HG02678 (cell line): Measurements from ENCODE around the gene FNDC10.

Source experiments
- ATAC-seq: cut with Tn5 transposase; IDR thresholded peaks from one replicate; pipeline ENCODE4 v1.9.1; 2021; ENCODE audit warnings: mild to moderate bottlenecking, moderate library complexity; ENCODE audit not compliant: unreplicated experiment

Gene FNDC10

DNA sequence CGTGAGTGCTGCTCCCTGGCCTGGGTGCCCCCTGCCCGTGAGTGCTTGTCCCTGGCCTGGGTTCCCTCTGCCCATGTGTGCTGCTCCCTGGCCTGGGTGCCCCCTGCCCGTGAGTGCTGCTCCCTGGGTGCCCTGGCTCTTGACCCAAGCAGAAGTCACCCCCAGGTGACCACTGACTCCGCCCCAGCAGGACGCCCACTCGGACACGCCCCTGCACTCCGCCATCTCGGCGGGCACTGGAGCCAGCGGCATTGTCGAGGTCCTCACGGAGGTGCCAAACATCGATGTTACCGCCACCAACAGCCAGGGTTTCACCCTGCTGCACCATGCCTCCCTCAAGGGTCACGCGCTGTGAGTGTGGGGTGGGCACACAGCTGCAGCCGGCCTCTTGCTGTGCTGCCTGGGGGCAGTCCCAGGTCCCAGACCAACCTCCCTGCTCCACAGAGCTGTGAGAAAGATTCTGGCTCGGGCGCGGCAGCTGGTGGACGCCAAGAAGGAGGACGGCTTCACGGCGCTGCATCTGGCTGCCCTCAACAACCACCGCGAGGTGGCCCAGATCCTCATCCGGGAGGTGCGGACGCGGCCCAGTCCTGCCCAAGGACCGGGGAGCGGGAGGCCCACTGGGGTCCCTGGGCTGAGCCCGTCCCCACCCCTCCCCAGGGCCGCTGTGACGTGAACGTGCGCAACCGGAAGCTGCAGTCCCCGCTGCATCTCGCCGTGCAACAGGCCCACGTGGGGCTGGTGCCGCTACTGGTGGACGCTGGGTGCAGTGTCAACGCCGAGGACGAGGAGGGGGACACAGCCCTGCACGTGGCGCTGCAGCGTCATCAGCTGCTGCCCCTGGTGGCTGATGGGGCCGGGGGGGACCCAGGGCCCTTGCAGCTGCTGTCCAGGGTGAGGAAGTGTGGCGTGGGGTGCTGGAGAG, 28.2 kb upstream of the FNDC10 start:
- ATAC-seq, result no peak

DNA sequence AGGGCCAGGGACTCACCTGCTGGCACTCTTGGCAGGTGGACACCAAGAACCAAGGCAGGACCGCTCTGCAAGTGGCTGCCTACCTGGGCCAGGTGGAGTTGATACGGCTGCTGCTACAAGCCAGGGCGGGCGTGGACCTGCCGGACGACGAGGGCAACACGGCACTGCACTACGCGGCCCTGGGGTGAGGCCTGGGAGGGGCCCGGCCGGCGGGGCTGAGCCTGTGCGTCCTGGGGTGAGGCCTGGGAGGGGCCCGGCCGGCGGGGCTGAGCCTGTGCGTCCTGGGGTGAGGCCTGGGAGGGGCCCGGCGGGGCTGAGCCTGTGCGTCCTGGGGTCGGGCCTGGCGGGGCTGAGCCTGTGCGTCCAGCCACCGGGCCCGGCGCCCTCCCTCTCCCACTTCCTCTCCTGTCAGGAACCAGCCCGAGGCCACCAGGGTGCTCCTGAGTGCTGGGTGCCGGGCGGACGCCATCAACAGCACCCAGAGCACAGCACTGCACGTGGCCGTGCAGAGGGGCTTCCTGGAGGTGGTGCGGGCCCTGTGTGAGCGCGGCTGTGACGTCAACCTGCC, 27.4 kb upstream of the FNDC10 start:
- no peak for ATAC-seq

DNA sequence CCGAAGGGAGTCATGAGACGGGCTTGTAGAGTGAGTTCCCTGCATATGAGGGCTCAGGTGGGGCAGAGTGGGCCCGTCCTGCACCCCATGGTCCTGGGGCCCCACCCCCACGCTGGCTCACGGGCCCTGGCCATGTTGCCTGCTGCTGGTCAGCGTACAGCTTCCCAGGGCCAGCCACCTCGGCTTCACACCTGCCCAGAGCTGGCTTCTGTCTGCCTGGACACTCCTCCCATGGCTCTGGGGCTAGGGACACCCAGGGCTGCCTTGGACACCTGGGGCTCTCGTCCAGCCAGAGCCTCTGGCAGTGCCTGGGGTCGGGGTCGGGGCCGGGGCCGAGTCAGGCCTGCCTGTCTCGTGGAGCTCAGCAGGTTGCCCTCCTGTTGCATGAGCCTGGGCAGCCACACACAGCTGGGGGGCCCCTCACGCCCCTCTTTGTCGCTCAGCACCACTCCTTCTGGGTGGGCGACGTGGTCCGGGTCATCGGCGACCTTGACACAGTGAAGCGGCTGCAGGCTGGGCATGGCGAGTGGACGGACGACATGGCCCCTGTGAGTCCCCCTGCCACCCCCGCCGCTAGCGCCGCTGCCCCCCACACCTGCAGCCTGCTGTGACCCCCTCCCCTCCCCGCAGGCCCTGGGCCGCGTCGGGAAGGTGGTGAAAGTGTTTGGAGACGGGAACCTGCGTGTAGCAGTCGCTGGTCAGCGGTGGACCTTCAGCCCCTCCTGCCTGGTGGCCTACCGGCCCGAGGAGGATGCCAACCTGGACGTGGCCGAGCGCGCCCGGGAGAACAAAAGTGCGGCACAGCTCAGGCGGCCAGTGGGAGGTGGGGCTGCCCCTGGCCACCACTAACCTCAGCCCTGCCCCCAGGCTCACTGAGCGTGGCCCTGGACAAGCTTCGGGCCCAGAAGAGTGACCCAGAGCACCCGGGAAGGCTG, 26.5 kb upstream of the FNDC10 start:
- ATAC-seq, result no peak

DNA sequence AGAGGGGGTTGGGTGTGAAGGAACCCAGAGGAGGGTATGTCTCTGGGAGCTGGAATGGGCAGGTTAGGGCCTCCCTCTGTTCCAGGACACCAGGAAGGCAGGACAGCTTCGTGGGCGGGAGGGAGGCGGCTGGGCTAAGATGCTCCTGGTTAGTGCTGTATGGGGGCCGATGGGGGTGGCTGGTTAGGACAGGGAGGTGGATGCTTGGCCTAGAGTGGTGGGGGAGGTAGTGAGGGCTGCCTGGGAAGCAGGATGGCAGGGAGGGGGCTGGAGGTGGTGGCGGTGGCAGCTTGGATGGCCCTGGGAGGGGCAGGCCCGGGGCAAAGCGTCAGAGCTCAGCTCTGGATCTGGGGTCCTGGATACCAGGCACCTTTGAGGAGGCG, 25.9 kb upstream of the FNDC10 start:
- no peak for ATAC-seq

DNA sequence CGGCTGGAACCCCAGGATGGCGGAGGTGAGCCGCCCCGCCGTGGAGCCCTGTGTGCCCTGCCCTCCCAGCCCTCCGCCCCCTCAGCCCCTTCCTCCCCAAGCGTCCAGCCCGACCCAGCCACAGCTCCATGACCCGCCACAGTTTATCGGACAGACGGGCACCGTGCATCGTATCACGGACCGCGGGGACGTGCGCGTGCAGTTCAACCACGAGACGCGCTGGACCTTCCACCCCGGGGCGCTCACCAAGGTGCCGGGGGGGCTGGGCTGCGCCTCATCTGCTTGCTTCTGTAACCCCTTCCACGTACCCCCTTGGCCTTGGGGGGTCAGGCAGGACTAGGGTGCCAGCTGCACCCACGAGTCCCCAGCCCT, 25.5 kb upstream of the FNDC10 start:
- no peak for ATAC-seq

DNA sequence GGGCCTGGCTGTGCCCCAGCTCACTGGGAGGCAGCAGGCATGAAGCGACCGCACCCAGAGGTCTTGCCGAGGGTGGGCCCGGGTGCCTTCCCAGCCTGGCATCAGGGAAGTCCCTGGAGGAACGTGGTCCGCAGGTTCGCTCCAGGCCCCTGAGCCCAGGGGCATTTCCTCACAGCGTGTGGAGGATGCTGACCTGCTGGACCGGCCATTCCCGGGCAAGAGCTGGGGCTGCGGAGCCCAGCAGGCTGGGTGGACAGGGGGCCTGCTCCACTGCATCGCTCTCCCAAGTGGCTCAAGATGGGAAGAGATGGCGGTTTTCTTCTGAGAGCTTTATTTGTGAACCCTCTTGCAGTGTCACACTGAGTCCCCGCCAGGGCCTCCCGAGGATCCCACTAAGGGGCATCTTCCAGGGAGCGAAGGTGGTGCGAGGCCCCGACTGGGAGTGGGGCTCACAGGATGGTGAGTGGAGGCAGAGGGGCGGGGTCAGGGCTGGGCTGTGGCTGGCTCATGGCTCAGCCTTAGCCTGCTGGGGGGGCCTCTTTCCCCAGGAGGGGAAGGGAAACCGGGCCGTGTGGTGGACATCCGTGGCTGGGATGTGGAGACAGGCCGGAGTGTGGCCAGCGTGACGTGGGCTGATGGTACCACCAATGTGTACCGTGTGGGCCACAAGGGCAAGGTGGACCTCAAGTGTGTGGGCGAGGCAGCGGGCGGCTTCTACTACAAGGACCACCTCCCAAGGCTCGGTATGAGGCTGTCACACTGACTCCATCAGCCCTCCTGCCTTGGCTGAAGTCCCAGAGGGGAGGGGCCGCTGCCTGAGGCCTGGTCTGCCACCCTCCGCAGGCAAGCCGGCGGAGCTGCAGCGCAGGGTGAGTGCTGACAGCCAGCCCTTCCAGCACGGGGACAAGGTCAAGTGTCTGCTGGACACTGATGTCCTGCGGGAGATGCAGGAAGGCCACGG, 24.8 kb upstream of the FNDC10 start:
- no peak for ATAC-seq

DNA sequence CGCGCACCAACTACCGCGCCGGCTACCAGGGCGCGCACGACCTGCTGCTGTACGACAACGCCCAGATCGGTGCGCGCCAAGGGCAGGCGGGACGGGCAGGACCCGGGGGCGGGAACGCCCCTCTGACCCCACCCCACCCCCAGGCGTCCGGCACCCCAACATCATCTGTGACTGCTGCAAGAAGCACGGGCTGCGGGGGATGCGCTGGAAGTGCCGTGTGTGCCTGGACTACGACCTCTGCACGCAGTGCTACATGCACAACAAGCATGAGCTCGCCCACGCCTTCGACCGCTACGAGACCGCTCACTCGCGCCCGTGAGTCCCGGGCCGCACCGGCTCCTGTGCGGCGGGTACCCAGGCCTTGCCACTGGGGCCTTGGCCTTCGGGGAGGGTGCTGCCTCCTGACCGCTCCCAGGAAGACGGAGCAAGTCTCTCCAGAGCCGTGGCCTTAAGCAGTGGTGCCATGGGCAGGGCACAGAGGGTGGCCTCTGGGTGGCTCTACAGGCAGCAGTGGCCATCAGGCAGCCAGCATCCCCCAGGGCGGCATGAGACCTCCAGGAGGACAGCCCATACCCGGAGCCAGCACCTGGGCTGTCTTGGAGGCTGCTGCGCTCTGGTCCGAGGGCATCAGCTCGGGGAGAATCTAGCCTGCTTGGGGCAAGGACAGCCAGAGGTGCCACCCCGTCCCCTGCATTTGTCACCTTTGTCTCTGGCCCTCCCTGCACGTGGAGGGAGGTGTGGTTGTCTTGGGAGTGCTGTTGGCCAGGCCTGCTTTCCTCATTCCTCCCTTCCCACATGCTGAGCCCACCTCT, 23.9 kb upstream of the FNDC10 start:
- ATAC-seq, result no peak

DNA sequence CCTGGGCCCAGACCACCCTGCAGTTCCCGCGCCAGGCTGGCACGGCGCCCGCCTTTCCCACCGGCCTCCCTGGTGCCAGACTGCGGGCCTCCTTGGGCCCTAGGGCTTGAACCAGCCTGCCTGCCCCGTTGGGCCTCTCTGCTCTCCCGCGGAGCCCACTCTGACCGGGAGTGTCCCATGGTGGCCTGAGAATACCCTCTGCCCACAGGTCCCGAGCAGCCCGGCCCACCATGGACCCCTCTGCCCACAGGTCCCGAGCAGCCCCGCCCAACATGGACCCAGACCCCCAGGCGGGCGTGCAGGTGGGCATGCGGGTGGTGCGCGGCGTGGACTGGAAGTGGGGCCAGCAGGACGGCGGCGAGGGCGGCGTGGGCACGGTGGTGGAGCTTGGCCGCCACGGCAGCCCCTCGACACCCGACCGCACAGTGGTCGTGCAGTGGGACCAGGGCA, 23.3 kb upstream of the FNDC10 start:
- no peak for ATAC-seq

DNA sequence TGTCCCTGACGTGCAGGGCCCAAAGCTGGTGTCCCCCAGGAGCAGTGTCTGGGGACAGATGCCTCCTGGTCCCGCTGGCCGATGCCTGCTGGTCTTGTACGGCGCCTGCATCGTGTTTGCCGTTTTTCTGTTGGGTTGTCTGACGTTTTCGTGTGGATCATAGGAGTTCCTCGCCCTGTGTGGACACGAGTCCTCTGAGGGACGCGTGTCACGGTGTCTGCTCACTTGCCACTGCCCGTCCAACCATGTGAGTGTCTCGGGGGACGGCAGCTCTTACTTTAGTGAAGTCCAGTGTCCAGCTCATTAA, 22.8 kb upstream of the FNDC10 start:
- ATAC-seq, result no peak

DNA sequence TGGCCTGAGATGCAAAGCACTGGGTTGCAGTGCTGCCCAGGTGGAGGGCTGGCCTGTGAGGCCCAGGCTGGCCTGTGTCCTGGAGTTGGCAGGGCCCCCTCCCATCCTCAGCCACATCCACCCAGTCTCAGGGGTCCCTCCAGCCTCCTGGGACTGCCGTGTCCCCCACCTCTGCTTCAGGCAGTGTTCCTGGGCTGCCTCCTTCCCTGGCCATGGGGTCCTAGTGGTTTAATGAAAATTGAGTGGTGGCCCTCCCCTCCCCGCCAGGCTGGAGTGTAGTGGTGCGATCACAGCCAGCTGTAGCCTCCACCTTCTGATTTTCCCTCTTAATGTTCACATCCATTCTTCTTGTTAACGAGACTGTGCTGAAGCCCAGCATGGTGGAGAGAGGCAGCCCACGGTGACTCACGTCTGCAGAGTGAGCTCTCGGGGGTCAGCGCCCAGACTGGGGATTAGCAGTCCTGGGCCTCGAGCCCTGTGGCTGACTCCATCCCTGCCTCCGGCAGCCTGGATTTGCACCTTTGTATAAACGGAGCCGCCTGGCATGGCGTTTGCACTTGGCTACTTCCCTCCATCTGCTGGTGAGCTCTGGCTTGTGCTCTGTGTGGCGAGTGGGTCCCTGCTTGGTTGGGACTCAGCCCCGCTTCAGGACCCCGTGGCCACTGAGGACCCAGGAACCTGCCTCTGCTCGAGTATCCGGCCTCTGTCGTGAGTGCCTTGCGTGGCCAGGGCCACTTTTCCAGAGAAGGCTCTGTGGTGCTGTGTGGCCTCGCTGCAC, 22.3 kb upstream of the FNDC10 start:
- no peak for ATAC-seq

DNA sequence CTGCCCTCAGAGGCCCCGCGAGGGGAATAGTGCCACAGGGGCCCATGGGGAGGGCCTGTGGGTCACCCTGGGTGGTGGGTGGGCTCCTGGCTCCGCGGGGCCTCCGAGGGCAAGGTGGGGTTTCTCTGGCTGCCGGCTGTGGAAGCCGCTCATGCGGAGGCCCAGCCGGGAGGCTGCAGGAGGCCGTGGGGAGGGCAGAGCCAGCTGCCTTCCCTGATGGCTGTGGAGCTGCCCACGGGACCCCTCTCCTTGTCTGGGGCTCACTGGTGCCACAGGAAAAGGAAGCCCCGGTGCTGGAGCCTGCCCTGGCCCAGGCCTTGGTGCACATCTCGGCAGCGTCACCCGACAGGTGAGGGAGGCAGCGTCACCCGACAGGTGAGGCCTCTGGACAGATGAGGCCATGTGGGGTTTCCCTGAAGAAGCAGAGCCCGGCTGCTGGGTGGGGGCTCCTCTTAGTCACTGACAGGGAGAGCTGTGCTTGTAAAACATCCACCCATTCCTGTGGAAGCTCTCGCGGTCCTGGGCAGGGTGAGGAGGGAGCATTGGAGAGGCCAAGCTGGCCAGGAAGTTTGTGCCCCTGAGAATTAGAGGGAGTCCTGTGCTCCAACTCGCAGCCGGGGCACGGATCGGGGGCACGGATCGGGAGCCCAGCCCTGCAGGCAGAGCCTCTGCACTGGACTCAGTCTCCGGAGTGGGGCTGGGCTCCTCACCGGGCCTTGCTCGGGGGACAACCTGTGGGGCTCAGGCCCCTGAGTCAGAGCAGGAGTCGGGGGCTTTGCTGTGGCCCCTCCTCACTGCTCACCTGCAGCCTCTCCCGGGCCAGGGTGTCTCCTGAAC, 21.5 kb upstream of the FNDC10 start:
- ATAC-seq, result no peak

DNA sequence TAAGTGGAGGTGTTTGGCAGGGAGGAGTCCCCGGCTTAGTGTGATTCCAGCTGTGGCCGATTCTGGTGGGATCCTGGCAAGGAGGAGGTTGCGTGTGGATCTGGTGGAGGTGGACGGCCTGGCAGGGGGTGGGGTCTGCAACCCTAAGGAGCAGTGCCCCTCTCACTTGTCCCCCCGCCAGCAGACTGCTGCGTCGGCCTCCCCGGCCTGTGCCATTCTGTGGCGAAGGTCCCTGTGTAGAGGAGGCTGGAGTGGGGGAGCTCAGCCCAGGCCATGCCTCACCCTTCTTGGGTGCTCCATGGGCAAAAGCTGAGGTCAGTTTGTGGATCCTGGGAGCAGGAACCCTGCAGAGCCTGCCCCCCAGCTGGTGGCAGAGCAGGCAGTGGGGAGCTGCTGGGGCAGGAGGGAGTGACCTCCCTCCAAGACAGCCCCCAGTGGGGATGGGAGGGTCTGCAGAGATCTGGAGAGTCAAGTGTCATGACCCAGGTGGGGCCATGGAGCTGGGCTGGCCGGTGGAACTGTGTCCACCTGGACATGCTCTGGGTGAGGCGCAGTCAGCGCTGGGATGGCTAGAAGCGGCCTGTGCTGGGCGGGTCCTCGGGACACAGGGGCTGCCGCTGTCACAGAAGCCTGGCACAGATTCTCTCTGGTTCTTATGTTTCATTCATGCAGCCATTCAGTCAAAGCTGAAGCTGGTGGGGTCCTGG, 20.7 kb upstream of the FNDC10 start:
- no peak for ATAC-seq

DNA sequence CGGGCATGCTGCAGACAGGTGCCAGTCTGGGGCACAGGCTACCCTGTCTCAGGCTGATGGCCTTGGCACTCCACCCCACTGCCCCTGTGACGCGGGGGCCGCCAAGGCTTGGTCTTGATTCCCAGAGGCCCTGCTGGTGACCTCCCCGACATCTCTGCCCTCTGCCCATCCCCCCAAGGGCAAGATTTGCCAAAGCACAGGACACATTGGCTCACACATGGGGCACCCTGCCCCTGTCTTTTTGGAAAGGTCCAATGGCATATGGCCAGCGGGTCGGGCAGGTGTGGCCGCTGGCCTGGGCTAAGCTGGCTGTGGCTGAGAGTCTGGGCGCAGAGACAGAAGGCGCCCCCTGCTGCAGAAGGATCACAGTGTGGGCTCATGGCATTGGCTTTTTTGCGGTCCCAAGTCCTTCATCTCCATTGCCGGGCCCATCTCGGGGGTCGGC, 20.0 kb upstream of the FNDC10 start:
- ATAC-seq, result no peak

DNA sequence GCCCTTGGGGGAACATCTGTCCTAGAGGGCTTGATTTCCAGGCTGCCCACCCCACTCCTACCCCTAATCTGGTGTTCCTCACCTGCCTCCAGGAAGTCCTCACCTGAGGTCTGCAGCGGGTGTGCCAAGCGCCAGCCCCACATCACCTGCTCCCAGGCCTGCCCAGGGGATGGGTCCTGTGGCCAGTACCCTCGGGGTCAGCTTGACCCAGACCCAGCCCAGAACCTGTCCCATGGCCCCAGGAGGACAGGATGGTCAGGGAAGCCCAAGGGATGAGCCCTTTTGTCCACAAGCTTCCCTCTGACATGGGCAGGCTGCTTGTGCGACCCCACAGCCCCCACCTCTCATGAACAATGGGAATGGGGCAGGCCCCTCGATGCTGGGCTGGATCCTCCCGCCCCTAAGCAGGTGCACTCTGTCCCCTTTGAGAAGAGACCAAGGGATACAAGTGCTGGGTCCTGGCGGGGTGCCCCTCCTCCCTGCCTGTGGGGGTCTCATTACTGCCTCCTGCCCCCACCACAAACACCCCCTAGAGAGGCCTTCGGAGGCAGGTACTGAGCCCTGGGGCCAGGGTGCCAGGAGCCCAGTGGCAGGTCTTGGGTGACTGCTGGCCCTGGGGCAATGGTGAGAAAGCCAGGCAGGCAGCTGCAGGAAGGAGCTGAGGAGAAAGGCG, 18.6 kb upstream of the FNDC10 start:
- ATAC-seq, result no peak

DNA sequence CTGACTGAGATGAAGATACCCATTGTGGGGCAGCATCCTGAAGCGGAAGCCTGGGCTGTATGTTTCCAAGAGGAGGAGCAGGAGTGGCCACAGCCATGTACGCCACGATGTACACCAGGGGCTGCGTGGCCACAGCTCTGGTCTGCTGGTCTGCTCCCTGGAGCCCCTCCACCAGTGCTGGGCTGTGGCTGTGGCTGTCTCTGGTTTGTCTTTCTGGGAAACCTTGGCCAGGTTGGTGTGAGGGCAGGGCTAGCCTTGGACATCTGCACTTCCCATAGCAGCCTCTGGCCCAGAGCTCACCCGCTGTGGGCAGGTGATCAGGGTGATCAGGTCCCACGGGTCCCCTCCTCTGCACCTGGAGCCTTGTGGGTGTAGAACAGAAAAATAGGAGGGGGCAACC, 18.0 kb upstream of the FNDC10 start:
- no peak for ATAC-seq

DNA sequence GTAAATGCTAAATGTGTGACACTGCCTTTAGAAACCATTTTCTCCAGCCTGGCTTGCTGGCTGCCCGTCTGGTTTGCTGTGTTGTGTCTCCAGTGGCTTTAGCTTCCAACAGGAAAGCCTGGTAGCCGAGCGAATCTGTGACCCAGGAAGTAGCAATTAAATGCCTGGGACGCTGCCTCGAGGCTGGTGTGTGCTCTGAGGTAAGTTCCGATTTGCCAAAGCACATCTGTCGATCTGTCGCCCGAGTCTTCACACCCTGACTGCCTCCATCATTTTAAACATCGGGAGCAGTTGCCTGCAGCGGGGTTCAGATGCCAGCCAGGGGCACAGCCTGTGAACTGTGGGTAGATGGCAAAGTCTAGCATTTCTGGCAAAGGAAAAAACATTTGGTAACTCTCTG, 17.6 kb upstream of the FNDC10 start:
- no peak for ATAC-seq

DNA sequence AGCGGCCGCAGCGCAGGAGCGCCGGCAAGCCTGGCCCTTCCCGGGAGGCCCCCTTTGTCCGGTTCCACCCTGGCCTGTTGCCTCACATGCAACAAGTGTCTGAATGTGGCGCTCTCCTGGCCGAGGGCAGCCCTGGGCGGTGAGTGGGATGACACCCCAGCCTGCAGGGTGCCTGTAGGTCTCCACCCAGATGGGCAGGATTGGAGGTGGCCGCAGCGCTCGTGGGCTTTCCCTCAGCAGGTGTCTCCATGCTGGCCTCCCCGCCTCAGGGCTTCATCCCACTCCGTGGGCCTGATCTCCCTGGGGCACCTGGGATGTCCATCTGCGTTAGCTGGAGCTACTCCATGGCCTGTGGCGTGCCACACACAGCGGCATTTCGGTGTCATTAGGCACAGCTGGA, 16.9 kb upstream of the FNDC10 start:
- no peak for ATAC-seq
